ENCODE measurements around the gene SNX8. TPM values are rescaled to one million over a fixed set of nuclear protein-coding genes. Genes with fewer than 3 reads are reported as not detected.
A peak's percentile ranks its signal among the peaks of the same experiment; 100 is the strongest.

The SNX8 gene
- total and polyA plus RNA-seq, 2 of the 13 experiments (the other 11 are each of a cell fraction or from before 2014, with no cell fraction given) = 20.6 to 45.2 TPM

DNA sequence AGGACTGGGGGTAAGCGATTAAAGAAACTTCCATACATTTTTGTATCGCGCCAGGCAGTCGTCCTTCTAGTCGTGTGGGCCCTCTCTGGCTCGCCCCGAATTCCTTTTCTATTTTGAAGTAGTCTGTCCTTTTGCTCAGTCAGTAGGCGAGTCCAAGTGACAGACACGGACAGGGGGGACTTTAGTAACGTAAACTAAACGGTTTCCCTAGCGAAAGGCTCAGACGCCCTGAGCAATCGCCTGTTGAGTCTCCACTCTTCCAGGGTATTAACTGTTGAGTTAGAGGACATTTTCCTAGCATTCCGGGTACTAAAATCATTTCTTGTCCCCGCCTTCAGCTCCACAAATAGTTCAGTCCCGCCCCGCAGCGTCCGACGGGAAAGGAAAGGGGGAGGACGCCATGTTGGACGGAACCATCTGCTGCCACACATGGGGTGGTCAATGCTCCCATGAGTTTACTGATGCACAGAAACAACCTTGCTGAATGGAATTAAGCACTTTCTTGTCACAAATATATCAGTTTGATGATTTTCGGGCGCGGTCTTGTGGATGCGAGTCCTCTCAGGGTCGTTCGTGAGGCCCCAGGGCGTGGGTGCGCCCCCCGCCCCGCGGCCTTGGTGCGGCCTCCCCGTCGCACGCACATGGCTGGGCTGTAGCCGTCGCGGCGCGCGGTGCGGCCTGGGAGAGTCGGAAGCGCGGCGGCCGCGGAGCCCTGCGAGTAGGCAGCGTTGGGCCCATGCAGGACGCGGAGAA is 40.1 kb upstream of the SNX8 start, which contains the start of gene EIF3B (continued):
- no peak for TF ChIP-seq ZNF597 (CRISPR knock-in tag; IDR thresholded peaks at IDR 0.05)
- no peak for TF ChIP-seq ZNF160 (CRISPR knock-in tag; IDR thresholded peaks at IDR 0.05)
- no peak for TF ChIP-seq ZFP36 (IDR thresholded peaks at IDR 0.05; ENCODE audit: borderline replicate concordance, low read depth, low read length, partially characterized antibody)
- TF ChIP-seq KDM5B (CRISPR knock-in tag; IDR thresholded peaks at IDR 0.05; ENCODE audit: borderline replicate concordance) = no peak
- no peak for TF ChIP-seq ZXDC (CRISPR knock-in tag; IDR thresholded peaks at IDR 0.05)
- TF ChIP-seq MZF1 (CRISPR knock-in tag; IDR thresholded peaks at IDR 0.05; ENCODE audit: borderline replicate concordance) = no peak
- peak; percentile 22; the same call in 1 of the 2 replicates for TF ChIP-seq NR2C2 (CRISPR knock-in tag; IDR thresholded peaks at IDR 0.05; ENCODE audit: borderline replicate concordance)
- TF ChIP-seq, protein P1, sequence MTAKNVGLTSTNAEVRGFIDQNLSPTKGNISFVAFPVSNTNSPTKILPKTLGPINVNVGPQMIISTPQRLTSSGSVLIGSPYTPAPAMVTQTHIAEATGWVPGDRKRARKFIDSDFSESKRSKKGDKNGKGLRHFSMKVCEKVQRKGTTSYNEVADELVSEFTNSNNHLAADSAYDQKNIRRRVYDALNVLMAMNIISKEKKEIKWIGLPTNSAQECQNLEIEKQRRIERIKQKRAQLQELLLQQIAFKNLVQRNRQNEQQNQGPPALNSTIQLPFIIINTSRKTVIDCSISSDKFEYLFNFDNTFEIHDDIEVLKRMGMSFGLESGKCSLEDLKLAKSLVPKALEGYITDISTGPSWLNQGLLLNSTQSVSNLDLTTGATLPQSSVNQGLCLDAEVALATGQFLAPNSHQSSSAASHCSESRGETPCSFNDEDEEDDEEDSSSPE (CRISPR knock-in tag; IDR thresholded peaks at IDR 0.05) = peak; percentile 37; the same call in 1 of the 2 replicates
- 0 out of 2 replicates have a peak, but pooled peaks have one; percentile 65 for TF ChIP-seq FOXO4 (CRISPR knock-in tag; conservative IDR thresholded peaks at IDR 0.05)
- TF ChIP-seq POGZ (CRISPR knock-in tag; IDR thresholded peaks at IDR 0.05) = no peak
- no peak; the same call in 1 of the 2 replicates for TF ChIP-seq ZNF331 (CRISPR knock-in tag; IDR thresholded peaks at IDR 0.05)
- TF ChIP-seq, protein P2, sequence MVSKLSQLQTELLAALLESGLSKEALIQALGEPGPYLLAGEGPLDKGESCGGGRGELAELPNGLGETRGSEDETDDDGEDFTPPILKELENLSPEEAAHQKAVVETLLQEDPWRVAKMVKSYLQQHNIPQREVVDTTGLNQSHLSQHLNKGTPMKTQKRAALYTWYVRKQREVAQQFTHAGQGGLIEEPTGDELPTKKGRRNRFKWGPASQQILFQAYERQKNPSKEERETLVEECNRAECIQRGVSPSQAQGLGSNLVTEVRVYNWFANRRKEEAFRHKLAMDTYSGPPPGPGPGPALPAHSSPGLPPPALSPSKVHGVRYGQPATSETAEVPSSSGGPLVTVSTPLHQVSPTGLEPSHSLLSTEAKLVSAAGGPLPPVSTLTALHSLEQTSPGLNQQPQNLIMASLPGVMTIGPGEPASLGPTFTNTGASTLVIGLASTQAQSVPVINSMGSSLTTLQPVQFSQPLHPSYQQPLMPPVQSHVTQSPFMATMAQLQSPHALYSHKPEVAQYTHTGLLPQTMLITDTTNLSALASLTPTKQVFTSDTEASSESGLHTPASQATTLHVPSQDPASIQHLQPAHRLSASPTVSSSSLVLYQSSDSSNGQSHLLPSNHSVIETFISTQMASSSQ (IDR thresholded peaks at IDR 0.05; ENCODE audit: low read depth) = no peak
- TF ChIP-seq, protein P2 (CRISPR knock-in tag; IDR thresholded peaks at IDR 0.05; ENCODE audit: borderline replicate concordance) = peak; percentile 57; the same call in 1 of the 2 replicates
- TF ChIP-seq ZNF720 (CRISPR knock-in tag; IDR thresholded peaks at IDR 0.05) = no peak
- TF ChIP-seq ZNF709 (CRISPR knock-in tag; IDR thresholded peaks at IDR 0.05) = no peak

All from HepG2 (cell line).